MCF 10A (cell line): ENCODE measurements around the gene OR10J4. TPM values are rescaled to one million over a fixed set of nuclear protein-coding genes. Genes with fewer than 3 reads are reported as not detected.

Experiments
- Bru-seq: library from RNA; stranded (reverse); fragments of 400-500 nt; gene quantifications from one replicate; lab custom pipeline; 2021; lab: Mats Ljungman, UMichigan
- BruChase-seq, 2 experiments: library from RNA; stranded (reverse); fragments of 400-500 nt; gene quantifications; one replicate each; lab custom pipeline; 2021; lab: Mats Ljungman, UMichigan
- BruUV-seq: library from RNA; stranded (reverse); fragments of 400-500 nt; replicated peaks from 2 replicates; lab custom pipeline; 2021; lab: Mats Ljungman, UMichigan
- CTCF ChIA-PET: fragments of 300-600 bp; sonication (Branson Sonifier 250); formaldehyde crosslinking; extraction: SDS; loops from one replicate; lab custom pipeline; 2021; ENCODE audit warnings: antibody characterized with exemption, inconsistent platforms; lab: Yijun Ruan, JAX
- POLR2A ChIA-PET: fragments of 300-600, 350-650 bp; sonication (Branson Sonifier 250); formaldehyde crosslinking; extraction: SDS; loops from one replicate; lab custom pipeline; 2020; ENCODE audit warnings: antibody characterized with exemption, inconsistent platforms; lab: Yijun Ruan, JAX
- DNase-seq: peaks from one replicate; pipeline ENCODE4 v3.0.0-alpha.2; 2018; ENCODE audit not compliant: unreplicated experiment
- H3K27ac Mint-ChIP-seq: one replicate; pipeline ENCODE4 v1.8.0; 2022; ENCODE audit warnings: mild to moderate bottlenecking, low read depth, mixed read lengths; ENCODE audit not compliant: unreplicated experiment
- H3K27me3 Mint-ChIP-seq: one replicate; pipeline ENCODE4 v1.8.0; 2022; ENCODE audit warnings: mixed read lengths; ENCODE audit not compliant: insufficient read depth, unreplicated experiment
- H3K36me3 Mint-ChIP-seq: one replicate; pipeline ENCODE4 v1.8.0; 2022; ENCODE audit warnings: mild to moderate bottlenecking, moderate library complexity, mixed read lengths; ENCODE audit not compliant: insufficient read depth, unreplicated experiment
- H3K4me1 Mint-ChIP-seq: one replicate; pipeline ENCODE4 v1.8.0; 2022; ENCODE audit warnings: mixed read lengths; ENCODE audit not compliant: insufficient read depth, unreplicated experiment
- H3K4me3 Mint-ChIP-seq: one replicate; pipeline ENCODE4 v1.8.0; 2022; ENCODE audit warnings: mild to moderate bottlenecking, moderate library complexity, mixed read lengths; ENCODE audit not compliant: unreplicated experiment
- H3K9me3 Mint-ChIP-seq: one replicate; pipeline ENCODE4 v1.8.0; 2022; ENCODE audit warnings: mixed read lengths; ENCODE audit not compliant: unreplicated experiment
- intact Hi-C: fragments of 100-400 bp; cut with micrococcal nuclease; formaldehyde crosslinking; loops from 2 replicates; pipeline ENCODE4 v1.14.1; 2022
- long read RNA-seq: library from polyadenylated mRNA; stranded (forward); transcript quantifications from one replicate; pipeline ENCODE4 v2.0.0, GENCODE V29; 2022
- total RNA-seq: library from RNA; stranded (reverse); gene quantifications from 2 replicates; pipeline ENCODE4 v1.2.3, GENCODE V29; 2022
- TF ChIP-seq, protein P1 (sequence below): fragments of 200-600 bp; IDR thresholded peaks from one replicate; pipeline ENCODE4 v1.8.0; 2022; ENCODE audit warnings: antibody characterized with exemption, mild to moderate bottlenecking; ENCODE audit not compliant: unreplicated experiment

The OR10J4 gene
- not detected in 2 replicates for total RNA-seq
- not detected for Bru-seq, nascent RNA
- not detected for BruChase-seq, experiment 1, labeled RNA remaining after a 6-hour chase
- not detected for BruChase-seq, experiment 2, labeled RNA remaining after a 2-hour chase
- long read RNA-seq, result 0 reads

DNA sequence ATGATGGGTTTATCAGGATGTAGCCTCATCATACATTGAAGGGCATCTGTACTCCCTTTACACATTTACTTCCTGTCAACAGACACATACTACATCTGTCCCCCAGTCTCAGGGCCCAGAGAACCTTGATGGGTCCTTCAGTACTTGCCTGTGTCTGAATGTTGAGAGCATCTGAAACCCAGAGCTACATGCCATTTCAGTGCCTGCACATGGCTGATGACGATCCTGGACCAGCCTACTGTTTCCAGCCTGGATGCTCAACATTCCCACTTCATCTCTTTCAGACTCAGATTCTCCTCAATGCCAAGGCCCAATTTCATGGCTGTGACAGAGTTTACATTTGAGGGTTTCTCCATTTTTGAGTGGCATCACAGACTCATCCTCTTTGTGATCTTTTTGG lies at the start of gene OR10J4:
TSS of gene OR10J4 (plus strand) at position 301 of the 400 bp plus-strand sequence.
- CTCF ChIA-PET, result interaction anchor here (1.0 kb wide), 1 partner anchor 9 kb away, joined by 3 read pairs; no protein-coding TSS in a partner anchor
- no peak within 1 kb of the TSS for H3K27ac Mint-ChIP-seq
- H3K27me3 Mint-ChIP-seq, result no peaks in the 10 kb centered on the region
- intact Hi-C loops, result no loop called here
- BruUV-seq, result no TSS peak
- POLR2A ChIA-PET, result no interaction called here
- peaks cover 15% of the 10 kb centered on the region for H3K4me1 Mint-ChIP-seq
- H3K9me3 Mint-ChIP-seq, result no peaks in the 10 kb centered on the region
- TF ChIP-seq, protein P1, sequence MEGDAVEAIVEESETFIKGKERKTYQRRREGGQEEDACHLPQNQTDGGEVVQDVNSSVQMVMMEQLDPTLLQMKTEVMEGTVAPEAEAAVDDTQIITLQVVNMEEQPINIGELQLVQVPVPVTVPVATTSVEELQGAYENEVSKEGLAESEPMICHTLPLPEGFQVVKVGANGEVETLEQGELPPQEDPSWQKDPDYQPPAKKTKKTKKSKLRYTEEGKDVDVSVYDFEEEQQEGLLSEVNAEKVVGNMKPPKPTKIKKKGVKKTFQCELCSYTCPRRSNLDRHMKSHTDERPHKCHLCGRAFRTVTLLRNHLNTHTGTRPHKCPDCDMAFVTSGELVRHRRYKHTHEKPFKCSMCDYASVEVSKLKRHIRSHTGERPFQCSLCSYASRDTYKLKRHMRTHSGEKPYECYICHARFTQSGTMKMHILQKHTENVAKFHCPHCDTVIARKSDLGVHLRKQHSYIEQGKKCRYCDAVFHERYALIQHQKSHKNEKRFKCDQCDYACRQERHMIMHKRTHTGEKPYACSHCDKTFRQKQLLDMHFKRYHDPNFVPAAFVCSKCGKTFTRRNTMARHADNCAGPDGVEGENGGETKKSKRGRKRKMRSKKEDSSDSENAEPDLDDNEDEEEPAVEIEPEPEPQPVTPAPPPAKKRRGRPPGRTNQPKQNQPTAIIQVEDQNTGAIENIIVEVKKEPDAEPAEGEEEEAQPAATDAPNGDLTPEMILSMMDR, result no peak
- H3K4me3 Mint-ChIP-seq, result no peak within 1 kb of the TSS
- no peak for DNase-seq
- H3K36me3 Mint-ChIP-seq, result no peaks in the 10 kb centered on the region

DNA sequence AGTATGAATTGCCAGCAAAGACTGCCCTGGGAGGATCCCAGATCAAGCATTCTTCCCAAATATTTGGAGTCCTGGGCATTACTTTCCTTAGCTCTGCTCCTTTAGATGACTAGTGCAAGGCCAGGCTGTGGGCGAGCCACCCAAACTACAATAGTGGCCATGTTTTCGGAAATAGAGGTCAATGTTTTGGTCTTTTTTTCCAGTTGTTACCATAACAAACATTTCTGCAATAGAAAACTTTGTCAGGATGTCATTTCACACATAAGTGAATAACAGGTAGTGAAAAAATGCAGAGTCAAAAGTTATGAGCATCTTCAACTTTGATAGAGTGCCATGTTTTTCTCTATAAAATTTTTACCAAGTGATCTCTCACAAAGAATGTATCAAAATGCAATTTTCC lies 25.2 kb upstream of the OR10J4 start:
- ChIA-PET CTCF (interaction anchor here (1.0 to 1.1 kb wide), 2 partner anchors 10 to 194 kb away, joined by 3 read pairs; no protein-coding TSS in a partner anchor), POLR2A (interaction anchor here (0.7 kb wide), 1 partner anchor 15 kb away, joined by 4 read pairs; no protein-coding TSS in a partner anchor)
- intact Hi-C loops, result loop anchor here (10.0 kb wide), 1 partner anchor 368 kb away; no protein-coding TSS in a partner anchor
- Mint-ChIP-seq H3K27ac (no peak overlapping the region), H3K9me3 (peaks cover 9% of the 10 kb centered on the region), H3K4me1 (no peaks in the 10 kb centered on the region), H3K36me3 (no peaks in the 10 kb centered on the region), H3K27me3 (no peaks in the 10 kb centered on the region), H3K4me3 (no peak overlapping the region)
- no TSS peak for BruUV-seq
- no peak for DNase-seq
- TF ChIP-seq, protein P1, result no peak

DNA sequence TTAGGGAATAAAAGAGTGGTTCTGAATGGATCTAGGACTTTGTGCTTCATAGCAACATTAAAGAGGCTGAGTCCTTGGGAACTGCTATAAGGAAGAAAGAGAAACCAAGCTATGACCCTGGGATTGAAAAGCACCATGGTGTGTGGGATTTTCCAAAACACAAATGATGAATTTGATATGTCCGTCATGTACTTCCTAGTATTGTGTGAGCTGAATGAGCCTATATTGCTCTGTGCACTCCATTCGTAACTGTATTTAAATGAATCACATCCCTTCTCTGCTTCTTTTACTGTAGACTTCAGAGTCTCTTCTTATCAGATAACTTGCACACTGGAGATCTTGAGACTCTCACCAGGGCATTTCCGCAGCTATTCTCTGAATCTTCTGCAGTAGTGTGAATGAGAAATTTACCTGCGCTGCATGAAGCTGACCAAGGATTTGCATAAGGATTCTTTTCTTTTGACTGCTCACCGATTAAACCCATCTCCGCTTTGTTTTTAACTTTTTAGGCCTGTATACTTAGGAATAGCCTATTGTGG lies 23.1 kb upstream of the OR10J4 start:
- H3K27me3 Mint-ChIP-seq, result no peaks in the 10 kb centered on the region
- no peaks in the 10 kb centered on the region for H3K36me3 Mint-ChIP-seq
- ChIA-PET CTCF (interaction anchor here (0.6 to 1.1 kb wide), 2 partner anchors 194 to 211 kb away, joined by 3 read pairs; no protein-coding TSS in a partner anchor), POLR2A (no interaction called here)
- no TSS peak for BruUV-seq
- H3K27ac Mint-ChIP-seq, result no peak overlapping the region
- peaks cover 9% of the 10 kb centered on the region for H3K9me3 Mint-ChIP-seq
- DNase-seq, result no peak
- TF ChIP-seq, protein P1, result no peak
- intact Hi-C loops, result loop anchor here (10.0 kb wide), 1 partner anchor 366 kb away; no protein-coding TSS in a partner anchor
- H3K4me1 Mint-ChIP-seq, result no peaks in the 10 kb centered on the region
- no peak overlapping the region for H3K4me3 Mint-ChIP-seq

DNA sequence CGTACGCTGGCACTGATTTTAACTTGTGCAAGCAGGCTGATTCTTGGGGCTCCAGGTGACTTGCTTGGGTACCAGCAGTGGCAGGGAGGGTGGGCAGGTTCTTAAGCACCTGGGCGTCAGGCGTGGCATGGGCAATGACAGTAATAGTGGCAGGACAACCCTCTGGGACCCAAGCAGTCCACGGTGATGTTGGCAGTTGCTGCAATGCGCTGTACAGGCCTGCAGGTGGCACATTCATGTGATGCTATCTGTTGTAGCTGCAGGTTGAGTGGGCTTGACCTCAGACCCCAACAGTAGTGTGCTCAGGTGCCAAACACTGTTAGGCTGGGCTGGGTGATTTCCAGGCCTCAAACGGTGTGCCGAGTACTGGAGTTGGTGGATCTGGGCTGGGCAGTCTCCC lies 10.2 kb upstream of the OR10J4 start:
- CTCF ChIA-PET, result interaction anchor here (0.7 kb wide), 3 partner anchors 55 to 354 kb away, joined by 3 to 4 read pairs (median 3); no protein-coding TSS in a partner anchor
- no peak overlapping the region for H3K27ac Mint-ChIP-seq
- no peaks in the 10 kb centered on the region for H3K27me3 Mint-ChIP-seq
- TF ChIP-seq, protein P1, result peak; percentile 25
- no peaks in the 10 kb centered on the region for H3K36me3 Mint-ChIP-seq
- no peak overlapping the region for H3K4me3 Mint-ChIP-seq
- intact Hi-C loops, result no loop called here
- H3K4me1 Mint-ChIP-seq, result peaks cover 6% of the 10 kb centered on the region
- peaks cover 38% of the 10 kb centered on the region for H3K9me3 Mint-ChIP-seq
- BruUV-seq, result no TSS peak
- no peak for DNase-seq
- POLR2A ChIA-PET, result interaction anchor here (1.1 kb wide), 1 partner anchor 15 kb away, joined by 4 read pairs; no protein-coding TSS in a partner anchor
